Activated T-helper 9 cell treated with anti-CD3 and anti-CD28 coated beads, Interleukin-2, amount 50 U/mL, for 16 hours (primary cell): ENCODE results near the gene GNA12.
A peak's percentile ranks its signal among the peaks of the same experiment; 100 is the strongest.

ENCODE experiments used
- DNase-seq: peaks from one replicate; pipeline ENCODE4 v3.0.0-alpha.2; 2020; ENCODE audit warnings: low read depth

The GNA12 gene

GRCh38 chr7:2775785-2776184, 68.3 kb downstream of the GNA12 start:
- no peak for DNase-seq

DNA sequence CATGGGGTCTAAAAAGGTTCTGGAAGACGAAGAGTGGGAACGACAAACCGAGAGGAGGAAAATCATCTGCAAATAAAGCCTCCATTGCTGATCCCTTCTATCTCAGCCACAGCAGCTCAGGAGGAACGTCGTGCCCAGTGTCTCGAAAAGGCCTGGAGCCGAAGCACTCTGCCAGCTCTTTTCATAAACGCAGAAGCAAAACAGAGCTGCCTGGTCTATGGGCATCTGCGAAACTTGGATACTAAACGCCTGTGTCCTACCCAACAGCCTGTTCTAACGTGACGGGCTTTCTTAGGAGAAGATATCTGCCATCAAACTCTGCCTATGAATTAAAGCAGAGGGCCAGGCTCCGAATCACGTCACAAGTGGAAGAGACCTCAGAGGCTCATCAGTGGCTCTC, 68.7 kb downstream of the GNA12 start:
- DNase-seq, result no peak

GRCh38 chr7:2774935-2775334, 69.2 kb downstream of the GNA12 start:
- no peak for DNase-seq

- no peak for DNase-seq
These were observed 69.8 kb downstream of the GNA12 start for GRCh38 chr7:2774280-2774679.

- no peak for DNase-seq
These were observed 70.5 kb downstream of the GNA12 start for GRCh38 chr7:2773608-2774007.

DNA sequence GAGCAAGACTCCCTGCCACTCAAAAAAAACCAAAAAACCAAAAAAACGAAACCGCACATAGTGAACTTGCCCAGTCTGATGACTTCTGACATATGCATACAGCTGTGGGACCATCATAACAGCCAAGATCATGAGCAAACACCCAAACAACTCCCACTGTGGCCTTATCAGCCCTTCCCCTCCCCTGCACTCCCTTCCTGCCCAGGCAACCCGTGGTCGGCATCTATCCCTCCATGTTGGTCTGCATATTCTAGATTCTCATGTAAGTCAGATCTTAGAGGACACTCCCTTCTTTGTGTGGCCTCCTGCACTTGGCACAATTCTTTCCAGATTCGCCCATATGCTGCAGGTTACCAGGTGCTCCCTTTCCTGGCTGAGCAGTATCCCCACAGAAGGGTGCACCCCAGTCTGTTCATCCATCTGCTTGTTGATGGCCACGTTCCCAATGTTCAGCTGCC, 72.8 kb downstream of the GNA12 start:
- DNase-seq, result no peak

- no peak for DNase-seq
These were observed 79.5 kb downstream of the GNA12 start for GRCh38 chr7:2764621-2765020.

- DNase-seq, result no peak
These were observed 80.5 kb downstream of the GNA12 start for GRCh38 chr7:2763597-2763996.

GRCh38 chr7:2761801-2762497, 82.2 kb downstream of the GNA12 start:
- no peak for DNase-seq

- no peak for DNase-seq
These were observed 82.9 kb downstream of the GNA12 start for GRCh38 chr7:2761131-2761624.

- DNase-seq, result no peak
These were observed 83.8 kb downstream of the GNA12 start for GRCh38 chr7:2760098-2760889.

DNA sequence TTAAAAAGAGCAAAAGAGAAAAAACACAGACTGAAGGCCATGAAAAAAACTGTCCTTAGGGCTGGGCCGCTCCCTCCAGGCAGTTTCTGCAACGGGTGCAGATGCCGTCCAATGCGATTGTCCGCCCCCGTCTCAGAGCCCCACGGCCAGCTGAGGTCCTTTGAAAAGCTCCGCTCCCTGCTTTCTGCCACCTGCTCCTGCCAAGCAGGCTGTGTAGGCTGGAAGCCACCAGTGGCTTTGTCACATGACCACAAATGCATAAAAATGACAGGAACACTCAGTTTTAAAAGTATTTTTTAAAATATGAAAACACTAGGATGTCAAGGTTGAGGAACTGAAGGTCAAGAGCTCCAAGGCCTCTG, 84.4 kb downstream of the GNA12 start:
- DNase-seq, result no peak

- no peak for DNase-seq
These were observed 85.2 kb downstream of the GNA12 start for GRCh38 chr7:2758673-2759616.

- DNase-seq, result peak; percentile 57
These were observed 86.0 kb downstream of the GNA12 start for GRCh38 chr7:2757904-2758672.

DNA sequence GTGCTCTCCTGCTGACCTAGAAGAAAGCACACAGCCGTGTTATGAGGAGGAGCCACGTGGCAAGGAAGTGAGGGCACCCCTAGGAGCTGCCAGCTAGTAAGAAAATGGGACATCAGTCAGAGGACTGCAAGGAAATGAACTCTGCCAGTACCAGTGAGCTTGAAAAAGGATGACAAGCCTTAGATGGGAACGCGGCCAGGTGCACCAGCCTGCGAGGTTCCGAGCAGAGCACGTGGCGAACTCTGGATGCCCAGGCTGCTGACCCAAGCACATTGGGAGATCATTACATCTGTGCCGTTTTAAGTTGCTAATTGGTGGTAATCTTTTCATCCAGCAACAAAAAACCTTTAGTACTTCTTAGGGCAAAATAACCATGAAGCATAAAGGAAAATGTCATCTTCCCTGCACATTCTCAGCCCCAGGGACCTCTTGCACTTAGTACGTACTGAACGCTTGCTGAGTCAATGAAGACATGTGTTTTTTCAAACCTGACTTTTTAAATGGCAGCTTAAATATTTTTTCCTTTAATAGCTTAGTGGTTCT, 86.7 kb downstream of the GNA12 start:
- no peak for DNase-seq

DNA sequence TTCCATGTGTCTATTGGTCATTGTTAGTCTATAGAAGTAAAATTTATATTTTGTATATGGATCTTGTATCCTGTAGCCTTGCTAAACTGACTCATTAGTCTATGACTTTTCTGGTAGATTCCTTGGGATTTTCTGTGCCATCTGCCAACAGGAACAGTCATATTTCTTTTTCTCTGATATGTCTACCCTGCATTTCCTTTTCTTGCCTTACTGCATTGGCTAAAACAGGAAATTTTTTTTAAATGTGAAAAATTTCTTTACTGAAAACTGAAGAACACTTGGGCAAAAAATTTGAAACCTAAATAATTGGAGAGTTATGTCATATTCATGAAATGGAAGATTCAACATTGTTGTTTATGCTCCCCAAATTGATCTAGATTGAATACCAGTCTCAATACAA, 88.6 kb downstream of the GNA12 start:
- no peak for DNase-seq

DNA sequence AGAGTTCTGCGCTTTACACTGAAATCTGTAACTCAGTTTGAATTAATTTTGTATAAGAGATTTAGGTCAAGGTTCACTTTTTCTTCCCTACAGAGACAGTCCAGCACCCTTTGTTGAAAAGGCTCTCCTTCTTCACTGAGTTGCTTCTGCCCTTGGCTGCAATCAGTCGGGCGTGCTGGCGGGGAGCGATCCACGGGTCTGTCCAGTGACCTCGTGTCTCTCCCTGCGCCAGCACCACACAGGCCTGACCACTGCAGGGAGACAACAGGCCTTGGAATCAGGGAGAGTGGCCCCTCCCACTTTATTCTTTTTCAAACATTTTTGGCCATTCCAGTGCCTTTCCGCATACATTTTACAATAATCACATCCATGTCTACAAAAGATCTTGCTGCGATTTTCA, 89.2 kb downstream of the GNA12 start:
- DNase-seq, result no peak

- no peak for DNase-seq
These were observed 90.0 kb downstream of the GNA12 start for GRCh38 chr7:2754086-2754485.

DNA sequence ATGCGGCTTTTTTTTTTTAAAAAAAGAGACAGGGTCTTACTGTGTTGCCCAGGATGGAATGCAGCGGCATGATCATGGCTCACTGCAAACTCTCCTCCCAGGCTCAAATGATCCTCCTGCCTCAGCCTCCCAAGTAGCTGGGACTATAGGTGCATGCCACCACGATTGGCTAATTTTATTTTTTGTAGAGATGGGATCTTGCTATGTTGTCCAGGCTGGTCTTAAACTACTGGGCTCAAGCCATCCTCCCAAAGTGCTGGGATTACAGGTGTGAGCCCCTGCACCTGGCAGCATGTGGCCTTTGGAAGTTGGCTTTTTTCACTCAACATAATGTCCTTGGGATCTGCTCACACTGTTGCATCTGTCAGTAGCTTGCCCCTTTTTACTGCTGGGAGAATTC, 91.0 kb downstream of the GNA12 start:
- DNase-seq, result no peak

DNA sequence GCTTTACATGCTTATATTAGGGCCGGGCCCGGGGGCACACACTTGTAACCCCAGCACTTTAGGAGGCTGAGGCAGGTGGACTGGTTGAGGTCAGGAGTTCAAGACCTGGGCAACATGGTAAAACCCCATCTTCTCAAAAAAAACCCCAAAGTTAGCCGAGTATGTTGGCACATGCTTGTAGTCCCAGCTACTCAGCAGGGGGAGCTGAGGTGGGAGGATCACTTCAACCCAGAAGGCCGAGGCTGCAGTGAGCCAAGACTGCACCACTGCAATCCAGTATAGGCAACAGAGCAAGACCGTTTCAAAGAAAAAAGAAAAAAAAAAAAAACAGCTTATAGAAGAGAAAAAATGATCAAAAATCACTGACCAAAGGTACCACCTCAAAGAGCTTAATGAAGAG, 93.0 kb downstream of the GNA12 start:
- no peak for DNase-seq

DNA sequence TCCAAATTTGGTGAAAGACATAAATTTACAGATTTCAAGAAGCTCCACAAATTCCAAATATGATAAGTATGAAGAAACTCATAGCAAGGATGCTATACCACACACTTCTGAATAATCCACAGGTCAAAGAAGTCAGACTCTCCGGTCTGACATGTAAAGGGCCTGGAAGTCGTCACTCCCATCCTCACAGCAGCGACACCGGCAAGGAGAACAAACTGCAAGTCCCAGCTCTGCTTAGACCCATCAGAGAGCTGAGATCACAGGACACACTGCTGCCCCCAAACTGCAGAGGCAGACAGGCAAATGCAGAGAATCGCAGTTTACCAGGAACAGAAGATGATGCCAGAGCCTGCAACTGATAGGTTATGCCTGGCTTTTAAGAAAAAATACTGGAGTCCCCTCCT, 94.1 kb downstream of the GNA12 start:
- no peak for DNase-seq
